GM19452 (cell line): ENCODE results near the gene COL9A1.
A peak's percentile ranks its signal among the peaks of the same experiment; 100 is the strongest.

Source experiments
- ATAC-seq: cut with Tn5 transposase; IDR thresholded peaks from one replicate; pipeline ENCODE4 v1.9.1; 2021; ENCODE audit not compliant: unreplicated experiment

The COL9A1 gene

DNA sequence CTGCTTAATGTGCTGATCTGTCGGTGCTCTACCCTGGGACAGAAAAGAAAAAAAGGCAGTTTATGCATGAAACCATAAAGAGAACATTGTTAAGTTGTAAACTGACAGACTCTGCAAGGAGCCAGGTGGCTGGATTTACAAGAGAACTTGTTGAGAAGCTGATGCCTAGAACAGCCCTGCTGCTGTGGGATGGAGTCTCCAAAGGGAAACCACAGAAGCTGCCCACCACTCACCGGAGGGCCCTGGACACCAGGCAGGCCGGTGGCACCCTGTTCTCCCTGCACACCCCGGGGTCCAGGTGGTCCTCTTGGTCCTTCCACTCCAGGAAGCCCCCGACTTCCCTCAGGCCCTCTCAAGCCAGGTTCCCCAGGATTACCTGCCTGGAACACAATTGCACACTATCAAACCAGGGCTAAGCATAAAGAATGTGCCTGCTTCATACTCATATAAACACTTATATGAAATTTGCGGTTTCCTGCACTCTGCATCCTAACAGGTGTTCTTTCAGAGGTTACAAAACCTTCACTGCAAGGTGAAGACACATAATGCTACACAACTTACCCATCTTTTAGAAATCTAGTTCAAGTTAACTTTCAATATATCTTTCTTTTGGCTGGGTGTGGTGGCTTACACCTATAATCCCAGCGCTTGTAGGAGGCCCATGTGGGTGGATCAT lies 68.2 kb downstream of the COL9A1 start:
- ATAC-seq, result no peak

GRCh38 chr6:70231311-70231710 lies 71.6 kb downstream of the COL9A1 start:
- ATAC-seq, result no peak

GRCh38 chr6:70225055-70225454 lies 77.8 kb downstream of the COL9A1 start:
- no peak for ATAC-seq

GRCh38 chr6:70222439-70222749 lies 80.5 kb downstream of the COL9A1 start:
- no peak for ATAC-seq

GRCh38 chr6:70221715-70222438 lies 81.0 kb downstream of the COL9A1 start:
- no peak for ATAC-seq

DNA sequence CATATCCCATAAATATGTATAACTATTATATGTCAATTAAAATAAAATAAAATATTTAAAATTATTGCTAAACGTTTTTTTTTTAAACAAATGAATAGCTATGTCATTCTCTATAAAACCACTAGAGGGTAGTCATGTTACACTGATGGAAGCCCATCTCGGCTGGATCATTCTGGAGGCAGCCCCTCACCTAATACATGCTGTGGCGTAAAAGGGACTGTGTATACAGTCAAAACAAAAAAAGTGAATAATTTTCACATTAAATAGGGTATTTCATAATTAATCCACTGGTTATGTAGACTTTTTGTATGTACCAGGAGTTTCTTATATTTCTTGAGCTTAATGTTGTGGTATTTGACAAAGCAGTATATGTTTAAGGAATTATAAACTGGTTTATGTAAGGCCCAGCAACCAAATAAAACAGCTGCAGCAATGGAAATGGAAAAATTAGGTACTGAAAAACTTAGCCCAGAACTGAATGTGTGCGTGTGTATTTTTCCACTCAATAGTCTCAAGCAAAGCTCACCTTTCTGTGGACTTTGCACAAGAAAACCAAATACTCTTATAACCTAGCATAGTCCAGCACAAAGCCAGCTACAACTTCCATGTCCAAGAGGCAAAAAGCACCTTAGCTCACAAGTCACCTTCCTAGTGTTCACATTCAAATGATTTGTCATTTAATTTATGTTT lies 81.7 kb downstream of the COL9A1 start:
- ATAC-seq, result no peak

- no peak for ATAC-seq
Observed at GRCh38 chr6:70219943-70220613, 82.8 kb downstream of the COL9A1 start.

DNA sequence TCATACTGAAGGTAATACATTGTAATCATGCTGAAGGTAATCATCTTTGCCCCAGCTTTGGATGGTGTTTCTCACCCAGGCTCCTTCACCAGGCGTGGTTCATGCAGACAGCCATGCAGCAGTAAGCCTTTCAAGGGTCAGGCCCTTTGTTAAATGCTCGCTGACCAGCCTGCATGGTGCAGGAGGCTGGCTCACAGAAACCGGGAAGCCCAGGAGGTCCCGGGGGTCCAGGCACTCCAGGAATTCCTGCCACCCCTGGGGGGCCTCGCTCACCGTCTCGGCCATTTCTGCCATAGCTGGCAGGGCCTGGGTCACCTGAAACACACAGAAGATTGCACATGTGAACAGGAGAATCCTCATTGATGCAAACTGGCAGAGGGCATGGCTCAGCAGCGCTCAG lies 86.1 kb downstream of the COL9A1 start:
- no peak for ATAC-seq

GRCh38 chr6:70215460-70216108 lies 87.3 kb downstream of the COL9A1 start:
- no peak for ATAC-seq

- ATAC-seq, result no peak
Observed at GRCh38 chr6:70210462-70210861, 92.4 kb downstream of the COL9A1 start.

GRCh38 chr6:70208235-70208790 lies 94.6 kb downstream of the COL9A1 start:
- ATAC-seq, result no peak

GRCh38 chr6:70198785-70199184 lies 104.1 kb downstream of the COL9A1 start:
- no peak for ATAC-seq

GRCh38 chr6:70196531-70196930 lies 106.4 kb downstream of the COL9A1 start:
- no peak for ATAC-seq

GRCh38 chr6:70194421-70194820 lies 108.5 kb downstream of the COL9A1 start:
- ATAC-seq, result no peak

GRCh38 chr6:70188202-70188601 lies 114.7 kb downstream of the COL9A1 start:
- ATAC-seq, result no peak

- ATAC-seq, result no peak
Observed at GRCh38 chr6:70186461-70186860, 116.4 kb downstream of the COL9A1 start.

DNA sequence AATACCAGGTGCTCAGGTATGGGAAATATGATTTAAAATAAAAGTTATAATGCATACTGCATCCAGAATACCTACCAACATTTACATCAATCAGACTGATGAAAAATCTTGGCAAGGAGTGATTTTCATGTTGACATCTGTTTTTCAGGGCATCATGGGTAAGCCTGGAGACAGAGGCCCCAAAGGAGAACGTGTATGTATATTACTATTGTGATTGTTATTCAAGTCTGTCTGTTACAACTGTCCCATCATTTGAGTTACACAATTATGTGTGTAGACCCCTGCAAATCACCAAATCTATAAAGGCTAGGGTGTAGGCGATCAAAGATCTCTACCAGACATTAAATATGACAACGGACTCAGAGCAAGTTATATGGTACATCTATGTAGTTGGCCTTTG lies 118.2 kb downstream of the COL9A1 start:
- ATAC-seq, result no peak

GRCh38 chr6:70183538-70183937 lies 119.3 kb downstream of the COL9A1 start:
- no peak for ATAC-seq

- ATAC-seq, result peak; percentile 64
Observed at GRCh38 chr6:70180901-70181599, 121.8 kb downstream of the COL9A1 start.

DNA sequence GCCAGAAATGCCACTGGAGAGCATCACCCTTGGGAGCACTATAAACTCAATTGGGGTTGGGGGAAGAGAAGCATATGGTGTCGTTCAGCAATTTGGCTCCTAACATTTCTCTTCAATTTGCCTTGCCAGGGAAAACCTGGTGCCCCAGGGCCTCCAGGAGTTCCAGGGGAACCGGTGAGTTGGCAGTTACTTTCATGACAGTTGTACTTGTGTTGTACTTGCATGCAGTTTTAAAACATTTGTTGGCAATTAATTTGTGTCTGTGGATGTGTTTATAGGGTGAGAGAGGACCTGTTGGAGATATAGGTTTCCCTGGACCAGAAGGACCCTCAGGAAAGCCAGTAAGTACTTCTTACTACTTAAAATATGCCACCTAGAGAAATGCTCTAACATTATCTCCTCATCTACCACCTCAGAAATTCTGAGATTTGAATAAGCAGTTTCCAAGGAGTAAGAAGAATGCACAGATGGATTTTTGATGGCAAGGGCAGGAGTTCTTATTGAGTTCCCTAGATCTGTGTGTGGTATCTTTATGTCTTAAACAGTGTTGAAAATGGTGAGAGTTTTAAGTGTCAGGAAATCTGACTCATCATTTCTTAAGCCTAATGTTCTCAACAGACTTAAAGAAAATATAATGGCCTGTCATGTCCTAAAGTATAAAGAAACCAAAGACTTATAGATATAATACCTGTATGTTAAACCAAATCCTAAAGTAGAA lies 122.5 kb downstream of the COL9A1 start:
- peak; percentile 4 for ATAC-seq
